DOHH2 (cell line): ENCODE data around the gene FBXO28.

Experiments used
- H3F3A ChIP-seq: fragments of 200-600 bp; sonication (generic), shearing (Covaris generic); 2 replicates; pipeline ENCODE4 v1.6.0; 2016; ENCODE audit warnings: antibody characterized with exemption, mild to moderate bottlenecking; ENCODE audit not compliant: control insufficient read depth, insufficient read depth
- H3K27ac ChIP-seq: fragments of 200-600 bp; sonication (generic); 2 replicates; pipeline ENCODE4 v1.5.1; 2014; ENCODE audit warnings: low read depth, mild to moderate bottlenecking, low read length, moderate library complexity
- H3K27me3 ChIP-seq: fragments of 200-600 bp; sonication (generic); 2 replicates; pipeline ENCODE4 v1.6.1; 2014; ENCODE audit warnings: mild to moderate bottlenecking, low read length, mixed read lengths; ENCODE audit not compliant: control insufficient read depth
- H3K36me3 ChIP-seq: fragments of 200-600 bp; sonication (generic); 2 replicates; pipeline ENCODE4 v1.6.1; 2014; ENCODE audit warnings: mild to moderate bottlenecking, low read length, moderate library complexity, mixed read lengths; ENCODE audit not compliant: control insufficient read depth
- H3K4me1 ChIP-seq: fragments of 200-600 bp; sonication (generic); 2 replicates; pipeline ENCODE4 v1.6.1; 2014; ENCODE audit warnings: mild to moderate bottlenecking, low read length, mixed read lengths; ENCODE audit not compliant: control insufficient read depth
- H3K4me2 ChIP-seq: fragments of 200-600 bp; sonication (generic); 2 replicates; pipeline ENCODE4 v1.6.0; 2014; ENCODE audit warnings: mild to moderate bottlenecking, low read length, moderate library complexity
- H3K4me3 ChIP-seq: fragments of 200-600 bp; sonication (generic); 2 replicates; pipeline ENCODE4 v1.5.1; 2014; ENCODE audit warnings: mild to moderate bottlenecking, low read length, mixed read lengths
- H3K79me2 ChIP-seq: fragments of 200-600 bp; sonication (generic); 2 replicates; pipeline ENCODE4 v1.6.1; 2014; ENCODE audit warnings: mild to moderate bottlenecking, low read length, mixed read lengths; ENCODE audit not compliant: control insufficient read depth
- H3K9me2 ChIP-seq: fragments of 200-600 bp; sonication (generic); replicated peaks from 2 replicates; pipeline ENCODE4 v1.6.1; 2014; ENCODE audit warnings: mild to moderate bottlenecking, low read length, mixed read lengths; ENCODE audit not compliant: control insufficient read depth
- H3K9me3 ChIP-seq: fragments of 200-600 bp; sonication (generic); 2 replicates; pipeline ENCODE4 v1.6.1; 2014; ENCODE audit warnings: antibody characterized with exemption, low read length, mixed read lengths; ENCODE audit not compliant: control insufficient read depth, insufficient read depth
- H4K20me1 ChIP-seq: fragments of 200-600 bp; sonication (generic); 2 replicates; pipeline ENCODE4 v1.6.0; 2014; ENCODE audit warnings: low read depth, mild to moderate bottlenecking, antibody characterized with exemption, low read length, moderate library complexity; ENCODE audit not compliant: control insufficient read depth, insufficient read depth
- CTCF ChIP-seq: fragments of 200-600 bp; sonication (generic); IDR thresholded peaks from one replicate; pipeline ENCODE4 v1.5.1; 2014; ENCODE audit warnings: antibody characterized with exemption, mild to moderate bottlenecking, low read depth, low read length; ENCODE audit not compliant: poor library complexity, severe bottlenecking
- EZH2phosphoT487 ChIP-seq: fragments of 200-600 bp; sonication (generic); IDR thresholded peaks from 2 replicates; pipeline ENCODE4 v1.6.1; 2017; ENCODE audit warnings: borderline replicate concordance, mild to moderate bottlenecking, antibody characterized with exemption, low read length, moderate library complexity, mixed read lengths

Gene FBXO28

GRCh38 chr1:224162768-224163167 is 48.9 kb downstream of the FBXO28 start:
- no peaks in the 10 kb centered on the region for H3K79me2 ChIP-seq
- peaks cover 16% of the 10 kb centered on the region for H3F3A ChIP-seq
- TF ChIP-seq CTCF (no peak), EZH2phosphoT487 (no peak)

GRCh38 chr1:224163311-224163710 is 49.4 kb downstream of the FBXO28 start:
- H3K9me3 ChIP-seq = no peaks in the 10 kb centered on the region
- H3K4me2 ChIP-seq = no peak overlapping the region
- no peaks in the 10 kb centered on the region for H4K20me1 ChIP-seq
- TF ChIP-seq EZH2phosphoT487 = no peak
- TF ChIP-seq CTCF = no peak
- peaks cover 18% of the 10 kb centered on the region for H3K36me3 ChIP-seq
- no peak overlapping the region for H3K27ac ChIP-seq
- H3K4me1 ChIP-seq = no peaks in the 10 kb centered on the region
- no peaks in the 10 kb centered on the region for H3K79me2 ChIP-seq
- peaks cover 16% of the 10 kb centered on the region for H3F3A ChIP-seq
- no peaks in the 10 kb centered on the region for H3K27me3 ChIP-seq
- H3K4me3 ChIP-seq = no peak overlapping the region
- no peaks in the 10 kb centered on the region for H3K9me2 ChIP-seq

More at GRCh38 chr1:224162768-224163167, 48.9 kb downstream of the FBXO28 start:
- H3K4me3 ChIP-seq = no peak overlapping the region
- H3K36me3 ChIP-seq = peaks cover 23% of the 10 kb centered on the region
- H3K27ac ChIP-seq = no peak overlapping the region
- no peaks in the 10 kb centered on the region for H3K4me1 ChIP-seq
- H4K20me1 ChIP-seq = no peaks in the 10 kb centered on the region
- no peaks in the 10 kb centered on the region for H3K9me2 ChIP-seq
- H3K4me2 ChIP-seq = no peak overlapping the region
- H3K9me3 ChIP-seq = no peaks in the 10 kb centered on the region
- H3K27me3 ChIP-seq = no peaks in the 10 kb centered on the region

- no peaks in the 10 kb centered on the region for H3K9me3 ChIP-seq
- no peak overlapping the region for H3K27ac ChIP-seq
- TF ChIP-seq EZH2phosphoT487 = no peak
- no peak for TF ChIP-seq CTCF
- no peaks in the 10 kb centered on the region for H4K20me1 ChIP-seq
- no peaks in the 10 kb centered on the region for H3K27me3 ChIP-seq
- H3K36me3 ChIP-seq = no peaks in the 10 kb centered on the region
- no peaks in the 10 kb centered on the region for H3K9me2 ChIP-seq
- peaks cover 10% of the 10 kb centered on the region; the same call in 1 of the 2 replicates for H3F3A ChIP-seq
- H3K4me2 ChIP-seq = peak overlapping the region; percentile 44
- peak overlapping the region; percentile 25 for H3K4me3 ChIP-seq
- H3K79me2 ChIP-seq = no peaks in the 10 kb centered on the region
- peaks cover 26% of the 10 kb centered on the region for H3K4me1 ChIP-seq
These were observed 55.0 kb downstream of the FBXO28 start for GRCh38 chr1:224168859-224169380.
